HK-2 (cell line): ENCODE results near the gene TLE1.
"Not testable (repeated sequence)": the region's sequence is repeated elsewhere in the genome, so short reads cannot be mapped to it uniquely, and the experiment has no call there.

Experiments
- DNase-seq: peaks from one replicate; pipeline ENCODE4 v3.0.0-alpha.2; 2018; ENCODE audit not compliant: unreplicated experiment

TLE1 gene

DNA sequence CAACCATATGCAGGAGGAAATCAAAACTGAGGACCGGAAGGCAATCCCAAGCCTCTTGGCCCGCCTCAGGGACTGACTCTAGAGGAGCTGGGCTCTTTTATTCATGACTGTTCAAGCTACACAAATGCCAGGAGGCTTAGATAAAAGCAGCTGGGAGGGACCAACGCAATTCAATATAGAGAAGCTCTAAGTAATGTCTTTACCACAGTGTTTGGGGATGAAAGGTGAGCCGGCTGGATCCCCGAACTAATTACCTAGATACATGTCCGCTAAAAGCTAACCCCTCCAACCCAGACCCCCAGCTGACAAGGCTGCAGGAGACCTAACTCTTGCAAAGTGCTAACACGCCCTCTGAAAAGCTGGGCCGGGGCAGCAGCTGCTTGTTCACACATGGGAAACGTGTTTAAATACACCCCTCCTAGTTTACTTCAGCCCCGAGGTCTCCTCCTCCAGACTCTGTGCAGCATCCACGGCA is 67.5 kb downstream of the TLE1 start:
- no peak for DNase-seq

DNA sequence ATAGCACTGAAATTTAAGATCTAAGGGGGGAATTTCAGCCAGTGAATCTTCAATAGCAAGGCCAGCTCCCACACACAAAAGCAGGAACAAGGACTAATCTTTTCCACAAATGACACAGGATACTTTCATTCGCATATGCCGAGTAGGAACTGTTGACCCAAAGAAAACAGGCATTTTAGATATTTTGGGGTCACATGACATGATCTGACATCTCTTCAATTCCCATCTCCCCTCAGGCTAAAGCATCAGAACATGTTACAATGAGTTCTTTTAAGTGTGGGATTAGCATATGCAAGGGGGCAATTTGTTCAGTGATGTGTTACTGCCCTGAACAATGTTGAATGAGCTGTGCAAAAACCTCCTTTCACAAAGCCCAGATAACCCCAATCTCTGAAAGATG is 68.2 kb downstream of the TLE1 start:
- no peak for DNase-seq

DNA sequence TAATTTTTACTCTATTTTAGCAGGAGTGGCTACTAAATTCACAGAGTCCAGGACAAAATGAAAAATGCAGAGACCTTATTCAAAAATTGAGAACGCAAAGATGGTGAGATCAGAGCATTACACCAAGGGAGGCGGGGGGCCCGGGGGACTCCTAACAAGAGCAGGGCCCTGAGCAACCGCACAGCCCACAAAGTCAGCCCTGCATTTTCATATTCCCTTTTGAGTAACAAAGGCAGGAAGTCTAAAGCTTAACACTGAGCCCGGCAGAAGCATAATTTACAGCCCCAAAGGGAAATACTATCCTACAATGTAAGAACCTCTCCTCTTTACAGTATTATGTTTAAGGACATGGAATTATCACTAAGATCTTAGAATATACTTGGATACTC is 69.4 kb downstream of the TLE1 start:
- DNase-seq, result no peak

DNA sequence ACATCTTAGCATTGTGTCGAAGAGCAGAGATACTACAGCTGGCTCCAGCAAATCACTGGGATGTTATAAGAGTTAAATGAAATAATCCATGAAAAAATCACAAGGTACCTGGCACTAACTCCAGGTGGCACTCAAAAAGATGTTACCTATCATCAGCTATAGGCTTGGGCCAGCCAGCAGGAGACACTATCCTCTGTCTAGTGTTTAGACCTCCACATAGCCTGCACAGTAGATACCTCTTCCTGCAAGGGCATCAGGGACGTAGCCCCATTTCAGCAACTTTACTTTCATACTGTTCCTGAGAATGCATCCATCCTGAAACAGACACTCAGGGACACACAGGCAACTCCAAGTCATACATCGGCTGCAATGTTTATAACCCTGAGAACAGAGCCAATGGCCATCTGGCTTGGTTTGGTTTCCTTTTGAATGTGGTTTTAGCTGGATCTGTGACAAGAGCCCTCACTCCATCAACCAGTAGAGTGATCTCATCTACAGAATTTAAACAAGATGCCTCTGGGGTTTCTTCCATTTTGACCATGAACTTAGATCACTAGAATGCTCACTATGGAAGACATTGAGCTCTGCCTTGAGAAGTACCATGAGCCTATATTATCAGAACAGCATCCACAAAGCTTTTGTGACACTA is 69.9 kb downstream of the TLE1 start:
- DNase-seq, result no peak

DNA sequence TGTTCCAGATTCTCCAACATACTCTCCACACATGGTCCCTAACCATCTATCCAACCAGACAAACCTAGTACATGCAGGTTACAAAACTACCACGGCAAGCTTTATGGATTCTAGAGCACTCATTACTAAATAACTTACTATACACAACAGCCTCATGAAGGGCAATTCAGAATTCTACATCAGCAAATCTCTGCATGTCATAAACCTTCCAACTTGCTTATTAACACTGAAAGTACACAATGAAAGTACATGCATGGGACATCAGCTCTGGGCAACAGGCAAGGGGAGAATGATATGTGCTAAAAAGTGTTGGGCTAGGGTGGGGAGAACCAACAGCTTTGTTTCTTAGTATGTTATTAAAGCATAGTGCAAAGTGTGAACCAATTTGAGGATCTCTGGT is 70.4 kb downstream of the TLE1 start:
- no peak for DNase-seq

DNA sequence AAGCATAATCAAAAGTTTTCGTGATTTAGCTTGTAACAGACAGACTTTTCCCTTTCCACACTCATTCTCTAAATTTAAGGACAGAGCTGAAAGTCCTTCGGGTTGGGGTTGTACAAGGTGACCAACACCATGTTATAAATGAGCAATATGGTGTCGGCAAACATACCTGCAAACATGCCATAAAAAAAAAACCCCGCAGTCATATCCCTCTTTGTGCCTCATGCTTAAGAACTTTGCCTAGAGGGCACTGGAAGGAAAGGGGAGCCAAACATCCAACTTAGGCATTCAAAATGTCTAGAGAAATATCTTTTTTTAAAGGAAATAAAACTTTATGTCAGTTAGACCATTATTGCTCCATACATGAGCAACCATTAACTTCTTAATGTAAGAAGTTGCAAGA is 73.2 kb downstream of the TLE1 start:
- no peak for DNase-seq

DNA sequence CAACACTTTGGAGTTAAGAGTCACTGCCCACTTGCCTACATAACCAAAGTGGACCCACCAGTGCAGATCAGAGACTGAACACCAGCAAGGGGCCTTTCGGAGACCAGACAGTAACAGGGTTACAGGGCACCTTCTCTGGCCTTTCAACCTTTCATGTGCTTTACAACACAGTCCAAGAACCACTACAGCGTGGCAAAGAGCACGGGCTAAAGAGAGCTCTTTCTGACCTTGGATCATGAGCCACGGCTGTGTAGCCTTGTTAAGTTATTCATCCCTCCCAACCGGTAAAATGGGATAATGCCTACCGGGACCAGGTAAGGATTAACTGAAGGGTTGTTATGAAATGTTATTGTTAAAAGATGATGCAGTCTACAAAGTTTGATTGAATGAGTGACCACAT is 75.0 kb downstream of the TLE1 start:
- DNase-seq, result no peak

DNA sequence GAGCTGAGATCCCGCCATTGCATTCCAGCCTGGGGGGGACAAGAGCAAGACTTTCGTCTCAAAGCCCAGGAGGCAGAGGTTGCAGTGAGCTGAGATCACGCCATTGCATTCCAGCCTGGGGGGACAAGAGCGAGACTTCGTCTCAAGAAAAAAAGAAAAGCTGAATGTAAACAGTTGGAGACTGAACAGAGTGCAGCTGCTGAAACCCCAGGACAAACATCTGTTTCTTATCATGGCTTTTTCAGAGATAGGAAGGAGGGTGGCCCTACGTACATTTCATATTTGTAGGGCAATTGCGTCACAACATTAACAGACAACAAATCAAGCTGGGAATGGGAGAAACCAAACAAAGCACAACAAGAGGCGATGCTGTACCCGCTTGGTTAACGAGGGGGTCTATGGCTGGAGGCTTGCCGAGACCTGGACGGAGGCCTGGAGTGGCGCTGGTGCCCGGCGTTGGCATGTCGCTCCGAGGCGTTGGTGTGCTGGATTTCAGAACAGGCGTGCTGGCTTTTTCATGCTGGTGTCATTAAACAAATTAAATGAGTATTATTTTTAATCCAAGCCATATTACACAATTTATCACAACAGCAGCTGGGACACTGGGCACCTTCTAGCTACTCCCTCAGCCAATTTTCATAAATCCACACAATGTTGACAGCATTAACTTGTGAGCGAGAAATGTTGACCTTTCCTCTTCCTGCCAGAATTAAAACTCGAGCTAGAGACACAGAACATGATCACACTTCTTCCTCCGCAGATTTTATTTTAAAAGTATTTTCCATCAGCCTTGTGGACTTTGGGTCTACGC is 76.1 kb downstream of the TLE1 start:
- DNase-seq, result no peak

DNA sequence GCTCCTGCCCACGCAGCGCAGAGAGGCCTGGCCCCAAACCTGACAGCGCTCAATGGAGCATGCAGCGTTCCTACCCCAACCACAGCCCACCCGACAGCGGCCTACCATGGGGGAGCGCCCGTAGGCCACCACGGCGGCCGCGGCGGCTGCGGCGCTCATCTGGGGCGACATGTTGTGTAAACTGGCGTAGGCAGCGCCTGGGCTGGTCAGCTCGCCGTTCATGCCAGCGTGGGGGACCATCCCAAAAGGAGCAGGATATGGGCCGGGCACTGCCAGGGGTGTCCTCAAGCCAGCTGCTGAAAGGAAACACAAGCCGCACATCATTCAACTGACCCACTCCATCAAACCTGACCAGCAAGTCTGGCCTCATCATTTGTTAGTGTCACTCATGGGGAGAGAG is 77.7 kb downstream of the TLE1 start:
- DNase-seq, result no peak

DNA sequence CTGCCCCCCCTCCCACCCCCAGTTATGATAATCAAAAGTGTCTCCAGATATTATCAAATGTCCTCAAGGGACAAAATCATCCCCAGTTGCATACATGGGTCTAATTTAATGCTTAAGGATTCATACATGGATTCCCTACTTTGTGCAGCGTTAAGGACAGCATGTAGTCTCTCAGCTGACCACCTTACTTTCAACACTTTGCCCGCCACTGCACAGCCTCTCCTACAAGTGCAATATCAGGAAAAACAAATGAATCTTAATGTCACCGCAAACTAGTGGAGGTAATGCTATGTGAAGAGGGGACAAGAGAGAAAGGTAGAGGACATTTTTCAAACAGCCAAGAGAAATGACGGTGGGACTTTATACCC is 78.6 kb downstream of the TLE1 start:
- DNase-seq, result no peak

DNA sequence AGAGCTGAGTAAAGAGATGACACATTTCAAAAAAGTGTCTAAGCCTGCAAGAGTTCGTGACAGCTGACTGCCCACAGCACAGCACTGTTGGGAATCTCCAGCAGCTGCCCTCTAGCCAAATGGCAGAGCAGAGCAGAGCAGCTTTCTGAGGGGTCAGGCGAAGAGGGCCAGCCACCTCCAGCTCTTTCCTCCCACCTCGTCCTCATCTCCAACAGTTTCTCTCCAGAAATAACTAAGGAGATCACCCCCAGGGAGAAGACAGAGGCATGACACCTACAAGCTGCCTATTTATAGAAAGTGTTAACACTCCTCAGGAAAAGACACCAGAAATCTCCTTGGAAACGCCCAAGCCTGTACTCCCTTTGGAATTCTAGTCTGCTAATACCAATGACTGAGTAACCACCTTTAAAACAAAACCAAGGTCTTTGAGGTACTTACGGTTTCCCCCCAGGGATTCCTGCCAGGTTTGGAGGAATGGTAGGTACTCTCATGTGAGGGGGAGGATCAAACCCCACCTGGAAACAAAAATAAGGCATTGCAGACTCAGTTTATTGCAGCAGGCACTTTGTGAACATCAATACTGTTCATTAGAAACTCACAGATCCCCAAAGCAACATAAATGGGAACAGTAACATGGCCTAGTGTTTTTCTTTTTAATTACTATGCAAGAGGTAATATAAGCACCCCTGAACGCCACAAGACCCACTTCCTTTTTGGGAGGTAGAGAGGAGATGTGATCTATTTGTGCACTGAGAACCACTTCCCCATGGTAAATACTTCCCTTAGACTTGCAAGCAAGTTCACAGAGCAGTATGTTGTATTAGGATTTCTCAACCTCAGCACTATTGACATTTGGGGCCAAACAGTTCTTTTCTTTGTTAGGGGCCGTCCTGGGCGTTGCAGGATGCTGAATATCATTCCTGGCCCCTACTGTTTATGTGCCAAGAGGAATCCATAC is 79.3 kb downstream of the TLE1 start:
- DNase-seq, result peak; percentile 59

DNA sequence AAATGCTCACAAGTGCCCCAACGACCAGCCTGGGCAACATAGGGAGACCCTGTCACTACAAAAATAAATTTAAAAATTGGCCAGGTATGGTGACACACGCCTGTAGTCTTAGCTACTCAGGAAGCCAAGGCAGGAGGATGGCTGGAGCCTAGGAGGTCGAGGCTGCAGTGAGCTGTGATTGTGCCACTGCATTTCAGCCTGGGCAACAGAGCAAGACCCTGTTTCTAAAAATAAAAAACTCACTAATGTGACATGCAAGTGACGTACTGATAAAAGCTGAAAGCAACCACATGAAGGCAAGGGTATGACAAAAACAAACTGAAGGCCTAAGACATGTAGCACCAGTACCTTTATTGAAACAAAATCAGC is 81.1 kb downstream of the TLE1 start:
- no peak for DNase-seq

DNA sequence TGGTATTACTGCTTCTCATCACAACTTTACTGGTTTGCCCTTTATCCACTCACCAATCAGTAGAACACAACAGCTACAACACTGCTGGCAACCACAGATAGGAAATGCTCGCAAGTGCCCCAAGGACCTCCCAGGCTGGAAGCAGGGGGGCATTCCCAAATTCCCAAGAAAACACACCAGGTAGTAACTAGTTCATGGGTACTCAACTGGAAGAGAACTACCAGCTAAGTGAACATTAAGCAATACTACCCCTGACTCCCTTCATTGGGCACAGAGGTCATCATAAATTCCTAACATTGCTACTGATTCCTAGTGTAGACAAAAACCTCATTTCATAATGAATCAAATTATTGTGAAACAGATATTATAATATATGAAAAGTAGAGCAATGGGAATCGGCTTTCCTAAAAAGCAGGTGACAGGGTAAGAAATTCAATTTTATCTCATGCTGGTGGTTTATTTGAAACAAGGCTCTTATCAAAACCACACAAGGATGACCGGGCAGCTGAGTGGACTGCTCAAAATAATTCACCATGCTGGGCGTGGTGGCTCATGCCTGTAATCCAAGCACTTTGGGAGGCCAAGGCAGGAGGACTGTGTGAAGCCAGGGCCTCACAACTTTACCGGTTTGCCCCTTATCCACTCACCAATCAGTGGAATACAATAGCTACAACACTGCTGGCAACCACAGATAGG is 81.6 kb downstream of the TLE1 start:
- peak; percentile 30 for DNase-seq

DNA sequence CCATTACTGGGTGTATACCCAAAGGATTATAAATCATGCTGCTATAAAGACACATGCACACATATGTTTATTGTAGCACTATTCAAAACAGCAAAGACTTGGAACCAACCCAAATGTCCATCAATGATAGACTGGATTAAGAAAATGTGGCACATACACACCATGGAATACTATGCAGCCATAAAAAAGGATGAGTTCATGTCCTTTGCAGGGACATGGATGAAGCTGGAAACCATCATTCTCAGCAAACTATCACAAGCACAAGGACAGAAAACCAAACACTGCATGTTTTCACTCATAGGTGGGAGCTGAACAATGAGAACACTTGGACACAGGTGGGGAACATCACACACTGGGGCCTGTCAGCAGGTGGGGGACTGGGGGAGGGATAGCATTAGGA is 83.1 kb downstream of the TLE1 start:
- DNase-seq, result not testable (repeated sequence)

DNA sequence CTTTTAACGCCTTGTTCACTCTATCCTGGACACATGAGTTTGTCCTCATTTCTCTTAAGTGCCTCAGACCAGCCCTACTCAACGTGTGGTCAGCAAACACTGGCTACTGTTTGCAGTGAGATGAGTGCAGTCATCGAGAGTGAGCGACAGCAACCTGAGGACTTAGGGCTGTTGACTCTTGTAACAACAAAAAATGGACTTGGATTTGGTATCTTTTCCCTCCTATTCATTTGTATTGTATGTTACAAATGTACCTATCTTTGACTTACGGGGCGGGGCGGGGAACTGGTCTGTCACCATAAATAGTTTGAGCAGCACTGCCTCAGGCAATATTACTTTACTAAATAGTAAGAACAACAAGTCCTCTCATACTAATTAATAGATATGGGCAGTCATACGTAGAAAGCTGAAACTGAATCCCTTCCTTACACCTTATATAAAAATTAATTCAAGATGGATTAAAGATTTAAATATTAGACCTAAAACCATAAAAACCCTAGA is 84.1 kb downstream of the TLE1 start:
- DNase-seq, result no peak

DNA sequence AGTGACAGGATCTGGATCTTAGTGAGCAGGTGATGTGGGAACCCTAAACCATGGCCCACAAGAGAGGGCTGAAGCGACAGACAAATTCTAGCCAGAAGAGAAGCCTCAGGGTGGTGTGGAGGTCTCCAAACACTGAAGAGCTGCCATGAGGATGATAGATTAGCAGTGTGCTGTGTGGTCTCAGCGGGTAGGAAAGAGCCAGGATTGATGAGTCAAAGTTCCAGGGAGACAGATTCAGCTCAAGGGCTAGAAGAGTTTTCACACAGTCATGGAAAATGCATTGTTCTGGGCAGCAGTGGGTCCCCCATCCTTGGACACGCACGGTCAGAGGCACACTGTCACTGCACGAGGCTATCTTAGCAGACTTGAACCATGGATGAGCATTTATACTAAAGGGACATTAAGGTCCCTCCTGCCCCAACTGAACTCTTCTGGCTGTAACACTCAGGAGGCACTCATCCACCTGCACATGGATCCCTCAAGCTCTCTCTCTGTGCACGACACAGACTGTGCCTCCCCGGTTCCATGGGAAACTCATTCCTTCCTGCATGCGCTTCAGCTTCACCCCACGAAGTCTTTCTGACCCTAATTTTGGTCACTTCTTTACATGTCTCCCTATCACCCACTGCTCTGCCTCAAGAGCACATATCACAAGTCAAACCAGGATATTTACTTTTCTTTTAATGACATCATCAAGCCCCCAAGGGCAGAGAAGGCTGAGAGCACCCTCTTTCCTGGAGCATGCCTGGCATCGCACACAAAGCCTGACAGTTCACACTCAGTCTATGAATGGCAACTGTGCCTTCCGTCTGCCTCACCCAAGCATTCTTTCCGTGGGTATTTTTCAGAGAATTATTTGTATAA is 84.8 kb downstream of the TLE1 start:
- DNase-seq, result no peak

DNA sequence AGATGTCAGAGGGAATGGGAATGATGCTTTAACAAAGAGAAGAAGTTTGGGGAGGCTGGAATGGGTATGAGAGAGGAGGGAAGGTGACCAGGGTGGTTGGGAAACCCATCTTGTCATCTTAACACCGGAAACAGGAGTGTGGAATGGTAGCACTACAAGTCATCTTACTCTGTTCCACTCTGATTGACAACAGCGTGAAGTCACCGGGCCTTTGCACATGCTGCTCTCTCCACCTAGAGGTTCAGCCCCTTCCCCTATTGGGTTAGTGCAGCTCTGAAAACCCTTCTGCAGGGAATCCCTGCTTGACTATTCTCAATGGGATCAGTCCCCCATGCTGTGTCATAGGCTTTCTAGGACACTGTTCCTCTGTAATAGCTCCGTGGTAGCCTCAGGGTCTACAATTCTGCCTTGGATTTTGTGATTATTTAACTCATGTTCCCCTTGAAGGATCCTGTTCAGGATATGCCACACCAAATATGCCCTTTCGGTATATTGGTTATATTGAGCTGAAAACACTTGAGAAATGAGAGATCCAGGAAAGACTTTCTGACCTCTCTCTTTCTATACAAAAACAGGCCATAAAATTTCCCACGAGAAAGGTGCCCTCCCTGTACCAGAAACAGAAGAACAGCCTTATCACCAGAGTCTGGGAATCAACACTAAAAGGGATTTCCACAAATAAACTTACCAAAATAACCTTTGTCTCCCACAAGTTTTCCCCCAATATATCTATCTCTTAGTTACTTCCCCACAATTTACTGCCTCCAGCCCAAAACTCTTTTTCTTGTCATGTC is 86.3 kb downstream of the TLE1 start:
- DNase-seq, result no peak

DNA sequence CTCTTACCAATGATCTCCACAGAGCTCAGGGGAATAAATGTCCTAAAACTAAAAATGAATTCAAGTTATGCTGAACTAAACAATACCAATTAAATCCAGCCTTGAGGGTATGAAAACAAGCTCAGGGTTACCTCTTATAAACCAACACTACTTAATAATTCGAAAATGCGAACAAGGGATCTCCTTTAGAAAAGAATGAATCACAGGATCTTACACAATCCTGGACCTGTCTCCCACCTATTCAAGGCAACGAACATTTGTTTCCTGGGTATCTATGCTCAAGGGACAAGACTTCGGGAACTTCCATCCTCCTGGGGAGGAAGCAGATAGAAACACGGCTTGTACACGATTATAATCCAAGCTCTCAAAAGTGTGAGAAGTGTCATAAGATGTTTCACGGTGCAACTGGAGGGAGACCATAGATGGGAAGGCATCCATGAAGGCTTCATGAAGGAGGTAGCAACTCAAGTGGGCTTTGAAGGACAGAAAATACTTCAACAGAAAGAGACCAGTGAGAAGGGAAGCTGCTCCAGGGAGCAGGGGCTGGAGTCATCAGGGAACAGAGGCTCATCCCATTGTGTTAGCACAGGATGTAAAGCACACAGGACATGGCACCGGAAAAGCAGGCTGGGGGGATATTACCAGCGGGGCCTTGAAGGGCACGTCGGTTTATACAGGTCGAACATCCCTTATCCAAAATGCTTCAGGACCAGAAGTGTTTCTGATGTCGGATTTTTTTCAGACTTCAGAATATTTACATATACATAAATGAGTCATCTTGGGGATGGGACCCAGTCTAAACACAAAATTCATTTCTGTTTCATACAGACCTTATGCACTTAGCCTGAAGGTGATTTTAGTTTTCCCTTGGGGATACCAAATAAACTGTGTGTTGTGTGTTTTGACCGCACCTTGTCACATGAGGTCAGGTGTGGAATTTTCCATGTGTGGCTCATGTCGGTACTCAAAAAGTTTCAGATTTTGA is 87.4 kb downstream of the TLE1 start:
- DNase-seq, result no peak

DNA sequence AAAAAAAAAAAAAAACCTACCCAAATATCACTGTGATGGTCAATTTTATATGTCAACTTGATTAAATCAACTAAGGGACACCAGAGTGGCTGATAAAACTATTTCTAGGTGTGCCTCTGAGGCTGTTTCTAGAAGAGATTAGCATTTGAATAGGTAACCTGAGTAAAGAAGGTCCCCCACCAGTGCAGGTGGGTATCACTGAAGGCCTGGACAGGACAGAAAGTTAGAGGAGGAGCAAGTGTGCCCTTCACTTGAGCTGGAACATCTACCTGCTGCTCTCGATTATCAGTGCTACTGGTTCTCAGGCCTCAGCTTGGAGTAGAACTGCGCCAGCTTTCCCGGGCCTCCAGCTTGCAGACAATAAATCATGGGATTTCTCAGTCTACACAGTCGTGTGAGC is 88.7 kb downstream of the TLE1 start:
- no peak for DNase-seq
